Mesenchymal stem cell (in vitro differentiated cells and primary cell): ENCODE data around the gene SLC16A6.

Source experiments
- DNase-seq: peaks from one replicate; pipeline ENCODE4 v3.0.0-alpha.2; 2013
- H2AFZ ChIP-seq: one replicate; pipeline ENCODE4 v1.6.1; 2013; ENCODE audit warnings: low read depth, mild to moderate bottlenecking, control low read depth, inconsistent platforms, low read length, moderate library complexity
- H2AK5ac ChIP-seq: 2 replicates; pipeline ENCODE4 v1.6.1; 2013; ENCODE audit warnings: low read length, moderate library complexity, mild to moderate bottlenecking, inconsistent platforms; ENCODE audit not compliant: severe bottlenecking
- H2BK120ac ChIP-seq: one replicate; pipeline ENCODE4 v1.6.1; 2013; ENCODE audit warnings: low read depth, mild to moderate bottlenecking, inconsistent platforms, low read length, moderate library complexity
- H2BK12ac ChIP-seq, 2 experiments: one replicate each; pipeline ENCODE4 v1.6.1; 2013; ENCODE audit warnings: inconsistent platforms in 2 of 2, low read length in 2 of 2, mild to moderate bottlenecking in 2 of 2, moderate library complexity in 2 of 2, control low read depth in 1 of 2
- H2BK15ac ChIP-seq: one replicate; pipeline ENCODE4 v1.6.1; 2013; ENCODE audit warnings: mild to moderate bottlenecking, low read depth, inconsistent platforms; ENCODE audit not compliant: poor library complexity, severe bottlenecking
- H2BK5ac ChIP-seq: 2 replicates; pipeline ENCODE4 v1.6.1; 2013; ENCODE audit warnings: low read depth, mild to moderate bottlenecking, low read length, control low read depth, inconsistent platforms; ENCODE audit not compliant: poor library complexity, severe bottlenecking
- H3K14ac ChIP-seq, 2 experiments: one replicate each; pipeline ENCODE4 v1.6.1; 2013; ENCODE audit warnings: inconsistent platforms in 2 of 2, low read length in 2 of 2, control low read depth in 1 of 2, mild to moderate bottlenecking in 1 of 2, moderate library complexity in 1 of 2
- H3K18ac ChIP-seq, 2 experiments: one replicate each; pipeline ENCODE4 v1.6.1; 2013; ENCODE audit warnings: inconsistent platforms in 2 of 2, low read length in 2 of 2, control low read depth in 1 of 2, low read depth in 1 of 2, mild to moderate bottlenecking in 1 of 2
- H3K23ac ChIP-seq, 2 experiments: one replicate each; pipeline ENCODE4 v1.6.1; 2013; ENCODE audit warnings: inconsistent platforms in 2 of 2, low read length in 2 of 2, mild to moderate bottlenecking in 2 of 2, moderate library complexity in 2 of 2, control low read depth in 1 of 2
- H3K27ac ChIP-seq: 2 replicates; pipeline ENCODE4 v1.5.1; 2013; ENCODE audit warnings: mild to moderate bottlenecking, moderate library complexity, low read length, control low read depth, inconsistent platforms; ENCODE audit not compliant: poor library complexity, severe bottlenecking
- H3K27me3 ChIP-seq, 2 experiments: 2 replicates each; pipeline versions ENCODE4 v1.6.1 to v1.7.0; 2013; ENCODE audit warnings: low read length in 2 of 2, mild to moderate bottlenecking in 2 of 2, moderate library complexity in 2 of 2, control low read depth in 1 of 2, inconsistent platforms in 1 of 2; ENCODE audit not compliant: control insufficient read depth in 1 of 2, insufficient read depth in 1 of 2
- H3K36me3 ChIP-seq, 2 experiments: 2 replicates each; pipeline versions ENCODE4 v1.6.1 to v1.7.0; 2013; ENCODE audit warnings: low read length in 2 of 2, control low read depth in 1 of 2, inconsistent platforms in 1 of 2, low read depth in 1 of 2, mild to moderate bottlenecking in 1 of 2; ENCODE audit not compliant: insufficient read depth in 2 of 2, control insufficient read depth in 1 of 2
- H3K4ac ChIP-seq, 2 experiments: one replicate each; pipeline ENCODE4 v1.6.1; 2013; ENCODE audit warnings: inconsistent platforms in 2 of 2, low read length in 2 of 2, mild to moderate bottlenecking in 2 of 2, moderate library complexity in 2 of 2, control low read depth in 1 of 2, low read depth in 1 of 2
- H3K4me1 ChIP-seq: 2 replicates; pipeline ENCODE4 v1.6.1; 2013; ENCODE audit warnings: low read depth, low read length, control low read depth; ENCODE audit not compliant: control insufficient read depth, insufficient read depth
- H3K4me2 ChIP-seq: 2 replicates; pipeline ENCODE4 v1.6.1; 2013; ENCODE audit warnings: low read length, mild to moderate bottlenecking, inconsistent platforms; ENCODE audit not compliant: poor library complexity, severe bottlenecking
- H3K4me3 ChIP-seq, 2 experiments: 2 replicates each; pipeline versions ENCODE4 v1.5.1 to v1.7.0; 2013; ENCODE audit warnings: low read length in 2 of 2, mild to moderate bottlenecking in 2 of 2, control low read depth in 1 of 2, low read depth in 1 of 2; ENCODE audit not compliant: insufficient read depth in 1 of 2
- H3K79me1 ChIP-seq: replicated peaks from 2 replicates; pipeline ENCODE4 v1.6.1; 2013; ENCODE audit warnings: mild to moderate bottlenecking, control low read depth, low read length, inconsistent platforms; ENCODE audit not compliant: poor library complexity, severe bottlenecking
- H3K9ac ChIP-seq: 2 replicates; pipeline ENCODE4 v1.7.0; 2013; ENCODE audit warnings: mild to moderate bottlenecking, low read length, moderate library complexity
- H3K9me3 ChIP-seq: 2 replicates; pipeline ENCODE4 v1.7.0; 2013; ENCODE audit warnings: mild to moderate bottlenecking, low read length; ENCODE audit not compliant: control insufficient read depth
- H4K8ac ChIP-seq: one replicate; pipeline ENCODE4 v1.6.1; 2013; ENCODE audit warnings: inconsistent platforms, mild to moderate bottlenecking, low read length, moderate library complexity
- H4K91ac ChIP-seq: one replicate; pipeline ENCODE4 v1.6.1; 2013; ENCODE audit warnings: mild to moderate bottlenecking, low read length, inconsistent platforms
- WGBS: methylation state at CpG from one replicate; pipeline ENCODE4 v1.1.7; 2013; ENCODE audit warnings: mixed read lengths; 5-methylcytosine and 5-hydroxymethylcytosine counted together

Gene SLC16A6

GRCh38 chr17:68249354-68249765 lies 41.6 kb downstream of the SLC16A6 start:
- Histone ChIP-seq H3K79me1 (peaks cover 12% of the 10 kb centered on the region), H2AFZ (no peak overlapping the region), H2BK5ac (no peak overlapping the region), H4K8ac (no peak overlapping the region), H3K4me1 (peaks cover 6% of the 10 kb centered on the region), H2BK12ac (no peak overlapping the region), H2BK15ac (no peak overlapping the region), H3K9ac (peak overlapping the region; percentile 97), H3K14ac (no peak overlapping the region), H3K27ac (no peak overlapping the region), H3K9me3 (no peaks in the 10 kb centered on the region), H3K4me2 (no peak overlapping the region), H3K36me3 (peaks cover 8 to 47% of the 10 kb centered on the region in 2 experiments), H3K4ac (no peak overlapping the region), H4K91ac (no peak overlapping the region), H3K27me3 (no peaks in the 10 kb centered on the region), H2AK5ac (no peak overlapping the region), H3K4me3 (no peak overlapping the region), H3K23ac (no peak overlapping the region), H3K18ac (no peak overlapping the region), H2BK120ac (peak overlapping the region; percentile 34)
- 90% methylated on average over 7 of the region's 7 CpGs for WGBS
- DNase-seq: no peak

DNA sequence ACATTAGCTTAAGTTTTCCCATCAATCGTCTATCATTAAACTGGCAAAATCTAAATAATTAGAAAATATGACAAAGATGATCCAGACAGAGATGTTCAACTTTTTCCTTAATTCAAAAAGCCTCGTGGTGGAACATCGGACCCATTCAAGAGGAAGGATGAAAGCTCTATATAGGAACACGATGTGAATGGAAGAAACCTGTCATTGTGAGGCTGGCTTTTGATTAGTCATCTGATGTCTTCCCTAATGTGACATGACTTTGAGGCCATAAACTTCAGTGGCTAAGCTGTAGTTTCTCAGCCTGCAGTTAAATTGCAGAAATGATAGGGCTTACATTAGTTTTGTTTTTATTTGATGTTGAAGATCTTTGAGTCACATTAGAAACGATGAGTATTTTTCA lies 42.0 kb downstream of the SLC16A6 start:
- Histone ChIP-seq H3K18ac (no peak overlapping the region), H3K36me3 (peaks cover 8 to 42% of the 10 kb centered on the region in 2 experiments), H3K4me2 (no peak overlapping the region), H3K9ac (peak overlapping the region; percentile 97), H3K9me3 (no peaks in the 10 kb centered on the region), H3K79me1 (peaks cover 12% of the 10 kb centered on the region), H2BK15ac (no peak overlapping the region), H3K14ac (no peak overlapping the region), H3K27ac (no peak overlapping the region), H2AFZ (no peak overlapping the region), H4K8ac (no peak overlapping the region), H2BK12ac (no peak overlapping the region), H2BK120ac (no peak overlapping the region), H3K23ac (no peak overlapping the region), H3K4me3 (peak overlapping the region in 1 of 2 experiments; percentile 90), H3K4ac (no peak overlapping the region), H3K27me3 (no peaks in the 10 kb centered on the region), H2BK5ac (no peak overlapping the region), H3K4me1 (peaks cover 6% of the 10 kb centered on the region), H4K91ac (no peak overlapping the region), H2AK5ac (no peak overlapping the region)
- WGBS: 95% methylated on average over 4 of the region's 5 CpGs
- DNase-seq: peak; percentile 35

- H4K91ac ChIP-seq: peak overlapping the region; percentile 84
- peak overlapping the region; percentile 85 to 89 for H3K4ac ChIP-seq
- H3K4me1 ChIP-seq: peaks cover 6% of the 10 kb centered on the region
- H3K27me3 ChIP-seq: no peaks in the 10 kb centered on the region
- peaks cover 3 to 37% of the 10 kb centered on the region in 2 experiments for H3K36me3 ChIP-seq
- 22% methylated on average over 9 of the region's 19 CpGs for WGBS
- peak overlapping the region; percentile 97 for H3K9ac ChIP-seq
- H3K79me1 ChIP-seq: peaks cover 11% of the 10 kb centered on the region
- H3K23ac ChIP-seq: peak overlapping the region in 1 of 2 experiments; percentile 74
- H3K14ac ChIP-seq: peak overlapping the region in 1 of 2 experiments; percentile 79
- peak overlapping the region; percentile 99 for H4K8ac ChIP-seq
- H2BK12ac ChIP-seq: no peak overlapping the region
- peak; percentile 83 for DNase-seq
- H3K4me2 ChIP-seq: peak overlapping the region; percentile 87
- no peak overlapping the region for H2BK5ac ChIP-seq
- H2BK120ac ChIP-seq: peak overlapping the region; percentile 71
- H3K9me3 ChIP-seq: no peaks in the 10 kb centered on the region
- H2AFZ ChIP-seq: peak overlapping the region; percentile 54
- peak overlapping the region; percentile 81 to 90 for H3K4me3 ChIP-seq
- H3K18ac ChIP-seq: peak overlapping the region; percentile 94 to 95
- H3K27ac ChIP-seq: peak overlapping the region; percentile 55
- peak overlapping the region; percentile 74 for H2BK15ac ChIP-seq
- peak overlapping the region; percentile 11 for H2AK5ac ChIP-seq
These were observed 42.6 kb downstream of the SLC16A6 start for GRCh38 chr17:68248199-68248825.

GRCh38 chr17:68247445-68248198 lies 43.3 kb downstream of the SLC16A6 start, which contains the start of gene AMZ2:
Gene AMZ2, plus strand, starts transcription at chr17:68248043. Its CDS starts 2,145 bp downstream, at chr17:68250188.
- Histone ChIP-seq H3K79me1 (peaks cover 11% of the 10 kb centered on the region), H3K36me3 (peaks cover 3 to 30% of the 10 kb centered on the region in 2 experiments), H3K27ac (peak within 1 kb of the TSS; percentile 55), H3K4me1 (peaks cover 6% of the 10 kb centered on the region), H3K4me2 (peak within 1 kb of the TSS; percentile 87), H4K8ac (peak within 1 kb of the TSS; percentile 99), H2BK120ac (peak within 1 kb of the TSS; percentile 71), H3K18ac (peak within 1 kb of the TSS; percentile 94 to 99), H3K14ac (peak within 1 kb of the TSS in 1 of 2 experiments; percentile 80), H2BK12ac (no peak within 1 kb of the TSS), H3K23ac (peak within 1 kb of the TSS in 1 of 2 experiments; percentile 91), H4K91ac (peak within 1 kb of the TSS; percentile 98), H3K4me3 (peak within 1 kb of the TSS; percentile 90 to 91), H2AK5ac (peak within 1 kb of the TSS; percentile 11), H2BK15ac (peak within 1 kb of the TSS; percentile 89), H2BK5ac (no peak within 1 kb of the TSS), H2AFZ (peak within 1 kb of the TSS; percentile 58), H3K27me3 (no peaks in the 10 kb centered on the region), H3K9ac (peak within 1 kb of the TSS; percentile 97), H3K4ac (peak within 1 kb of the TSS; percentile 85 to 89), H3K9me3 (no peaks in the 10 kb centered on the region)
- WGBS: under 1% methylated on average over 79 of the region's 97 CpGs
- peak; percentile 93 for DNase-seq
